ENCODE data around the gene ITGA7. TPM values are rescaled to one million over a fixed set of nuclear protein-coding genes. Genes with fewer than 3 reads are reported as not detected.

ITGA7 gene
- total RNA-seq, 2 experiments from 2014 or later: 4.3 to 4.8 TPM

DNA sequence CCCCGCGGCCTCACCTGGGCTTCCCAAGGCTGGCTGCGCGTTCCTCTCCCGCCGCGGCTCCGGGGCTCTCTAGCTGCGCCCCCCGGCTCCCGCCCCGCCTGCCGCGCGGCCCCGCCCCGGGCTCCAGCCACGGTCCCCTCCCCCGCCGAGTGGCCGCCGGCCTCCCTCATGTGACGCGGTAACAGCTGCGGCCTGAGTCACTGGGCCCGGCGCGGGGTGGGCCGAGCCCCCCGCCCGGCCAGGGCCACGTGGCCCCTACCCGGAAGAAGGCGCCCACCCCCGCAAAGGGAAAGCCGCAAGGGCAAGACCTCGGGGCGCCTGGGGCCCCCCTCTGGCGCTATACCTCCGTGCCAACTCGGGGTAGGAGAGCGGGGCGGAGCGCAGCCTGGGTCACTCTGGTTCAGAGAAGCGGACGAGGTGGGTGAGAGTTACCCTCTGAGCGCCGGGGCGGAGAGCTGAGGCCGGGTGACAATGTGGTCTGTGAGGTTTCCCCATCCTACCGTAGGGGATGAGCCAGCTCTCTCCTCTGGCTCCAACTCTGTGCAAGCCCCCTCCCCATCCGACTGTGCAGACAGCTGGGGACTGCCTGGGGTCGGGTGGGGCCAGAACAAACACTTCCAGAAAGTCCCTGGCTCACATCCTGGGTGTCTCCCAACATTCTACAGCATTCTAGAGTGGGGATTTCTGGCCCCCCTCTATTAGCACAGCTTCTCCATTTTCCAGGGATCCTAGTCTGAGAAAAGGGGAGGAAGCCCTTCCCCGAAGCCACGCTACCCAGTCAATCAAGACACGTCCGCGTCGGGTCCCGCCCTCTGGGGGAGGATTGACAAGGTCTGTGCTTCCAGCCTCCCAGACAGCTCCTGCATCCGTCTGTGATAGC lies 21.5 kb upstream of the ITGA7 start, which contains the start of gene CD63:
CD63 (minus strand) TSS at position 71 of the 880 bp plus-strand sequence. CDS start 668 bp downstream, outside the sequence.
- Mint-ChIP-seq H3K4me3 (peak within 1 kb of the TSS; percentile 85), H3K27me3 (no peaks in the 10 kb centered on the region), H3K4me1 (ENCODE audit: low read depth) (peaks cover 33% of the 10 kb centered on the region), H3K36me3 (ENCODE audit: low read depth) (peaks cover 7% of the 10 kb centered on the region), H3K27ac (peak within 1 kb of the TSS; percentile 90), H3K9me3 (no peaks in the 10 kb centered on the region)
- DNase-seq (peak; percentile 93), ATAC-seq (peak; percentile 82)
- CTCF ChIA-PET: interaction anchor here (0.6 to 3.5 kb wide), 9 partner anchors 10 to 540 kb away, joined by 3 to 52 read pairs (median 3); partner anchors contain the start of genes BLOC1S1 and RAB5B
- intact Hi-C loops (cut with micrococcal nuclease): no loop called here
- TF ChIP-seq, protein P1, sequence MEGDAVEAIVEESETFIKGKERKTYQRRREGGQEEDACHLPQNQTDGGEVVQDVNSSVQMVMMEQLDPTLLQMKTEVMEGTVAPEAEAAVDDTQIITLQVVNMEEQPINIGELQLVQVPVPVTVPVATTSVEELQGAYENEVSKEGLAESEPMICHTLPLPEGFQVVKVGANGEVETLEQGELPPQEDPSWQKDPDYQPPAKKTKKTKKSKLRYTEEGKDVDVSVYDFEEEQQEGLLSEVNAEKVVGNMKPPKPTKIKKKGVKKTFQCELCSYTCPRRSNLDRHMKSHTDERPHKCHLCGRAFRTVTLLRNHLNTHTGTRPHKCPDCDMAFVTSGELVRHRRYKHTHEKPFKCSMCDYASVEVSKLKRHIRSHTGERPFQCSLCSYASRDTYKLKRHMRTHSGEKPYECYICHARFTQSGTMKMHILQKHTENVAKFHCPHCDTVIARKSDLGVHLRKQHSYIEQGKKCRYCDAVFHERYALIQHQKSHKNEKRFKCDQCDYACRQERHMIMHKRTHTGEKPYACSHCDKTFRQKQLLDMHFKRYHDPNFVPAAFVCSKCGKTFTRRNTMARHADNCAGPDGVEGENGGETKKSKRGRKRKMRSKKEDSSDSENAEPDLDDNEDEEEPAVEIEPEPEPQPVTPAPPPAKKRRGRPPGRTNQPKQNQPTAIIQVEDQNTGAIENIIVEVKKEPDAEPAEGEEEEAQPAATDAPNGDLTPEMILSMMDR (IDR thresholded peaks at IDR 0.05): no peak
- POLR2A ChIA-PET: interaction anchor here (0.6 to 5.0 kb wide), 19 partner anchors 9 to 388 kb away, joined by 3 to 44 read pairs (median 4); partner anchors contain the start of genes BLOC1S1, DNAJC14, PYM1 and RDH5

DNA sequence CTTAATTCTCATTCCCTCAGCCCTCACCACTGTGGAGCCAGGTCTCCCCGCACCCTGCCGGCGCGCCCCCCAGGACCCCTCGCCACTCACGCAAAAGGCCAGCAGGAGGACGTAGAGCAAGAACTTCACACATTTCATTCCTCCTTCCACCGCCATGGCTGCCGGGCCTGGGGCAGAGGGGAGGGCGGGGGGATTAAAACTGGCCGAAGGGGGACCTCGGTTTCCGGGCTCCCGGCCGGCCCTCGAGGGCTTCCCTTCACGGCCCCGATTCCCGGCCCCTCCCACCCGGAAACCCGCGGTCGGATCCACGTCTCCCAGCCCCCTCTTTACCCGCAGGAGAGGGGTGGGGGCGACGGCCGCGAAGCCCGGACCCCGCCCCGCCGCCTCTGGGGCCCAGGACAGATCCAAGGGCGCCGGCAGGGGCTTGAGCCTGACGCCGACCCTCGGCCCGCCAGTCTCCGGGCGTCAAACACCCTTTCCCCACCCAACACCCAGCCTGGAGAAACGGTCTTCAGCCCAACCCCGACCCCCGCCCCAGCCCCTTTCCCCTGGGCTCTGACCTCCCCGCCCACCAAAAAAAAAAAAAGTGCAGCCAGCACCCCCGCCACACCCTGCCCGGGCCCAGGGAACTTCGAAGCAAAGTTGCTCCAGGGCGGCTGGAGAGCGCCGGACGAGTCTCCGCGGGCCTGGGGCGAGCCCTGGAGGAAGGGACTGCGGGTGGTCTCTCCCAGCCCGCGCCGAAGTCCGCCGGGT lies 20.7 kb upstream of the ITGA7 start:
- H3K27me3 Mint-ChIP-seq: no peaks in the 10 kb centered on the region
- peak; percentile 38 for DNase-seq
- H3K4me3 Mint-ChIP-seq: peak overlapping the region; percentile 85
- H3K9me3 Mint-ChIP-seq: no peaks in the 10 kb centered on the region
- TF ChIP-seq, protein P1 (IDR thresholded peaks at IDR 0.05): no peak
- peak overlapping the region; percentile 82 for H3K27ac Mint-ChIP-seq
- ATAC-seq: peak; percentile 5
- peaks cover 33% of the 10 kb centered on the region for H3K4me1 Mint-ChIP-seq (ENCODE audit: low read depth)
- intact Hi-C loops (cut with micrococcal nuclease): no loop called here
- ChIA-PET CTCF (interaction anchor here (1.5 to 3.5 kb wide), 3 partner anchors 11 to 72 kb away, joined by 7 to 52 read pairs (median 20); partner anchors contain the start of gene BLOC1S1), POLR2A (interaction anchor here (1.0 to 5.0 kb wide), 8 partner anchors 10 to 389 kb away, joined by 3 to 44 read pairs (median 5); partner anchors contain the start of genes BLOC1S1, DNAJC14, PYM1 and RDH5)
- H3K36me3 Mint-ChIP-seq (ENCODE audit: low read depth): peaks cover 7% of the 10 kb centered on the region

DNA sequence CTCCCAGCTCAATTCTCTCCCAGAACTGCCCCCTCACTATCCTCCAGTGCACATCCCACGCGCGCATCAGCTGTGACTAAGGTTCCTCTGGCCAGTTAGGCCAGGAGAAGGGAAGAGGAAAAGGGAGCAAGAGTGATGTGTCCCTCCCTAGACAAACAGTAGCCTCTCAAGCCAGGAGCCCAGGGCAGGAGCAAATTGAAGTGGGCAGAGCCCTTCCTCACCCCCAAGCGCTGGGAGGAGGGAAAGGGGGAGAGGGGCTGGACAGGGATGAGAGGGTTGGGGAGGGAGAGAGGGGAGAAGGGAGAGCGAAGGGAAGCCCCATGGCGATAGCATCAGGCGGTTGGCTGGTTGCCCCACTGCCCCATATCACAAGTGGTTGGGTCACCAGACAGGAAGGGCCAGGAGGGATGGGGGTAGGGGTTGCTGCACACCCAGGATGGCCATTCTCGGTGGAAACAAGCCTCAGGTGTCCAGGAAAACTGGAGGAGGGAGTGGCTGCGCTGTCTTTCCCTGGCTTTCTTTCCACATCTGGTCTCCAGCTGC lies 20.0 kb upstream of the ITGA7 start:
- Mint-ChIP-seq H3K9me3 (no peaks in the 10 kb centered on the region), H3K36me3 (ENCODE audit: low read depth) (peaks cover 7% of the 10 kb centered on the region), H3K27me3 (no peaks in the 10 kb centered on the region), H3K4me3 (peak overlapping the region; percentile 85), H3K27ac (peak overlapping the region; percentile 82), H3K4me1 (ENCODE audit: low read depth) (peaks cover 33% of the 10 kb centered on the region)
- DNase-seq (no peak), ATAC-seq (no peak)
- ChIA-PET CTCF (no interaction called here), POLR2A (interaction anchor here (1.2 to 5.0 kb wide), 2 partner anchors 9 to 16 kb away, joined by 4 to 44 read pairs; partner anchors contain the start of genes BLOC1S1 and RDH5)
- intact Hi-C loops (cut with micrococcal nuclease): no loop called here
- TF ChIP-seq, protein P1 (IDR thresholded peaks at IDR 0.05): no peak

DNA sequence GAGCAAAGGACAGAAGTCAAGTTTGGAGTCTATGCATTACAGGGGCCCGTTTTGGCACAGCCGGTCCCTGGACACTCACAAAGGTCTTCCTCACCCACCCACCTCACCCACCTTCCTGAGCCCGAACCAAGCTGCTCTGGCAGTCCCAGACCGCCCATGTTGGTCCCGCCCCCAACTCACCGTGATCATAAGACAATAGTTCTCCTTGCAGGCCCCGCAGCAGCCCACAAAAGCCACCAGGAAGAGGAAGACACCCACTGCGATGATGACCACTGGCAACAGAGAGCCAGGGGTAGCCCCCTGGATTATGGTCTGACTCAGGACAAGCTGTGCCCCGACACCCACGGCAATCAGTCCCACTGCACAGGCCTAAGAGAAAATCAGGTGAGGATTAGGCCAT lies 19.3 kb upstream of the ITGA7 start:
- H3K4me3 Mint-ChIP-seq: peak overlapping the region; percentile 85
- H3K27me3 Mint-ChIP-seq: no peaks in the 10 kb centered on the region
- H3K36me3 Mint-ChIP-seq (ENCODE audit: low read depth): peaks cover 7% of the 10 kb centered on the region
- ATAC-seq (no peak), DNase-seq (no peak)
- H3K27ac Mint-ChIP-seq: peak overlapping the region; percentile 82
- H3K9me3 Mint-ChIP-seq: no peaks in the 10 kb centered on the region
- peaks cover 33% of the 10 kb centered on the region for H3K4me1 Mint-ChIP-seq (ENCODE audit: low read depth)
- POLR2A ChIA-PET: interaction anchor here (5.0 kb wide), 1 partner anchor 8 kb away, joined by 44 read pairs; the partner anchor contains the start of genes BLOC1S1 and RDH5
- intact Hi-C loops (cut with micrococcal nuclease): no loop called here
- TF ChIP-seq, protein P1 (IDR thresholded peaks at IDR 0.05): no peak
- CTCF ChIA-PET: no interaction called here

All from activated CD8-positive, alpha-beta T cell treated with anti-CD3 and anti-CD28 coated beads for 36 hours (primary cell).